CD14-positive monocyte (primary cell): Measurements from ENCODE around the gene EEPD1. TPM values are rescaled to one million over a fixed set of nuclear protein-coding genes. Genes with fewer than 3 reads are reported as not detected.

ENCODE experiments used
- DNase-seq, 3 donors: peaks; one replicate each; pipeline ENCODE4 v3.0.0-alpha.2; 2011 to 2022
- H2AFZ ChIP-seq: 2 replicates; pipeline ENCODE4 v1.6.0; 2012; ENCODE audit warnings: mild to moderate bottlenecking, low read depth, low read length, inconsistent platforms; ENCODE audit not compliant: insufficient read depth, poor library complexity, severe bottlenecking
- H3K27ac ChIP-seq, 2 donors: 1 replicate in 1 of 2; 2 replicates in 1 of 2; pipeline ENCODE4 v1.5.1; 2012 to 2013; ENCODE audit warnings: low read length in 2 of 2, control low read depth in 1 of 2, inconsistent platforms in 1 of 2, low read depth in 1 of 2, mild to moderate bottlenecking in 1 of 2
- H3K27me3 ChIP-seq, 2 donors: one replicate each; pipeline versions ENCODE4 v1.6.0 to v1.6.1; 2011 to 2013; ENCODE audit warnings: low read length in 2 of 2; ENCODE audit not compliant: control insufficient read depth in 2 of 2, insufficient read depth in 2 of 2
- H3K36me3 ChIP-seq, 2 donors: replicated peaks in 1 of 2; 1 replicate in 1 of 2; 2 replicates in 1 of 2; pipeline versions ENCODE4 v1.5.1 to v1.6.1; 2012 to 2013; ENCODE audit warnings: low read length in 2 of 2, control low read depth in 1 of 2, inconsistent platforms in 1 of 2, mild to moderate bottlenecking in 1 of 2; ENCODE audit not compliant: insufficient read depth in 2 of 2, control insufficient read depth in 1 of 2
- H3K4me1 ChIP-seq, 2 donors: 1 replicate in 1 of 2; 2 replicates in 1 of 2; pipeline versions ENCODE4 v1.5.1 to v1.6.1; 2012 to 2013; ENCODE audit warnings: low read length in 2 of 2, control low read depth in 1 of 2, inconsistent platforms in 1 of 2, mild to moderate bottlenecking in 1 of 2, moderate library complexity in 1 of 2; ENCODE audit not compliant: insufficient read depth in 2 of 2, control insufficient read depth in 1 of 2
- H3K4me2 ChIP-seq: replicated peaks from 2 replicates; pipeline ENCODE3; 2012; ENCODE audit warnings: low read length, moderate library complexity, mild to moderate bottlenecking; ENCODE audit not compliant: poor library complexity, severe bottlenecking; ENCODE audit errors: extremely low read depth
- H3K4me3 ChIP-seq, 3 experiments: fragments of 200-600 bp in 1 of 3; sonication (generic) in 1 of 3; replicated peaks in 1 of 3; 1 replicate in 2 of 3; 2 replicates in 1 of 3; pipeline ENCODE4 v1.5.1; 2011 to 2013; ENCODE audit warnings: low read length in 3 of 3, mild to moderate bottlenecking in 3 of 3, control low read depth in 2 of 3, low read depth in 2 of 3, inconsistent platforms in 1 of 3, moderate library complexity in 1 of 3
- H3K79me2 ChIP-seq: 2 replicates; pipeline ENCODE4 v1.6.0; 2012; ENCODE audit warnings: mild to moderate bottlenecking, control low read depth, inconsistent platforms, low read length, moderate library complexity; ENCODE audit not compliant: insufficient read depth
- H3K9ac ChIP-seq: 2 replicates; pipeline ENCODE4 v1.6.0; 2017; ENCODE audit warnings: low read length, mild to moderate bottlenecking; ENCODE audit not compliant: insufficient read depth, poor library complexity, severe bottlenecking
- H3K9me3 ChIP-seq, 2 donors: replicated peaks in 1 of 2; 1 replicate in 1 of 2; 2 replicates in 1 of 2; pipeline versions ENCODE4 v1.5.1 to v1.6.1; 2012 to 2013; ENCODE audit warnings: low read length in 2 of 2, control low read depth in 1 of 2; ENCODE audit not compliant: control insufficient read depth in 1 of 2, insufficient read depth in 1 of 2
- H4K20me1 ChIP-seq: 2 replicates; pipeline ENCODE4 v1.6.0; 2012; ENCODE audit warnings: mild to moderate bottlenecking, low read length, control low read depth, moderate library complexity; ENCODE audit not compliant: insufficient read depth
- H3K27ac Mint-ChIP-seq, 7 donors: one replicate each; pipeline ENCODE4 v1.8.0; 2020; ENCODE audit warnings: mild to moderate bottlenecking in 7 of 7, mixed read lengths in 7 of 7, moderate library complexity in 6 of 7, inconsistent platforms in 2 of 7
- H3K27me3 Mint-ChIP-seq, 3 donors: one replicate each; pipeline ENCODE4 v1.8.0; 2021 to 2022; ENCODE audit warnings: low read depth in 3 of 3, mild to moderate bottlenecking in 3 of 3, mixed read lengths in 3 of 3, moderate library complexity in 3 of 3, inconsistent platforms in 1 of 3
- H3K36me3 Mint-ChIP-seq, 2 donors: one replicate each; pipeline ENCODE4 v1.8.0; 2020; ENCODE audit warnings: mixed read lengths in 2 of 2, inconsistent platforms in 1 of 2, mild to moderate bottlenecking in 1 of 2
- H3K4me1 Mint-ChIP-seq: one replicate; pipeline ENCODE4 v1.8.0; 2020; ENCODE audit warnings: mild to moderate bottlenecking, mixed read lengths
- H3K4me3 Mint-ChIP-seq, 2 donors: one replicate each; pipeline ENCODE4 v1.8.0; 2020; ENCODE audit warnings: mild to moderate bottlenecking in 2 of 2, mixed read lengths in 2 of 2, moderate library complexity in 1 of 2
- H3K9me3 Mint-ChIP-seq, 7 donors: one replicate each; pipeline ENCODE4 v1.8.0; 2020 to 2022; ENCODE audit warnings: mixed read lengths in 7 of 7, mild to moderate bottlenecking in 6 of 7, moderate library complexity in 6 of 7, inconsistent platforms in 2 of 7
- WGBS: methylation state at CpG from one replicate; pipeline ENCODE4 v1.1.5; 2013; ENCODE audit warnings: missing lambda C conversion rate; ENCODE audit not compliant: insufficient coverage; 5-methylcytosine and 5-hydroxymethylcytosine counted together
- intact Hi-C, 2 donors: fragments of 100-400 bp; cut with micrococcal nuclease; formaldehyde crosslinking; loops; one replicate each; pipeline versions ENCODE4 v1.15.0 to v1.15.1; 2023
- polyA plus RNA-seq, 3 donors: library from polyadenylated mRNA; depleted of rRNA in 1 of 3; unstranded in 2 of 3; stranded (reverse) in 1 of 3; fragments of 300-500 nt in 2 of 3; fragments of >200 nt in 1 of 3; fragmentation: Illumina TruSeq in 2 of 3; gene quantifications; 1 replicate in 2 of 3; 2 replicates in 1 of 3; pipeline ENCODE4 v1.2.3, GENCODE V29; 2012 to 2021
- TF ChIP-seq, protein P1 (sequence below): fragments of 200-600 bp; IDR thresholded peaks from one replicate; pipeline ENCODE4 v1.8.0; 2022; ENCODE audit warnings: antibody characterized with exemption, mild to moderate bottlenecking

The EEPD1 gene
- polyA plus RNA-seq, 3 donors = 8.6 to 14.4 (median 12.6) TPM

DNA sequence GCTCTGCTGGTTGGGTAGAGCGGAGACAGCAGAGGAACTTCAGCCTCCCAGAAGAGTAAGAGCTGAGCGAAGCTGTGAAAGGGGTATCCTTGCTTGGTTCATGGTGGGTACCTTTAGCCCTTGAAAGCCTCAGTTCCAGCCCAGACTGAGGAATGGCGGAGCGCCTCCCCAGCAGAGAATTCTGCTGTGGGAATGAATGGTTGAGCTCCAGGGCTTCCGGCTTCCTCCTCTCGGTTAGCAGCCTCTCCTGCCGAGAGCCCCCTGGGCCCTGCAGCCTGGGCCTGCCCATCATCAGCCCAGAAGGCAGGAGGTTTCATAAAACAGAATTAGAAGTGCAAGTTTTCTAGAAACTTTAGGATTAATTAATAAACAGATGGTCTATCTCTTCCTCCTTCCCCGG is 156.7 kb downstream of the EEPD1 start:
- DNase-seq = no peak
- Histone ChIP-seq H3K36me3 (no peaks in the 10 kb centered on the region), H3K9me3 (no peaks in the 10 kb centered on the region), H3K9ac (no peak overlapping the region), H3K4me2 (no peak overlapping the region), H2AFZ (no peak overlapping the region), H3K27me3 (no peaks in the 10 kb centered on the region), H4K20me1 (no peaks in the 10 kb centered on the region), H3K4me3 (no peak overlapping the region), H3K4me1 (no peaks in the 10 kb centered on the region), H3K27ac (no peak overlapping the region), H3K79me2 (no peaks in the 10 kb centered on the region)
- peaks cover 1 to 8% (median 7%) of the 10 kb centered on the region in 3 donors for H3K27me3 Mint-ChIP-seq
- no peaks in the 10 kb centered on the region for H3K36me3 Mint-ChIP-seq
- H3K4me1 Mint-ChIP-seq = no peaks in the 10 kb centered on the region
- 95% methylated on average over 3 of the region's 8 CpGs for WGBS
- no peak overlapping the region for H3K4me3 Mint-ChIP-seq
- TF ChIP-seq, protein P1, sequence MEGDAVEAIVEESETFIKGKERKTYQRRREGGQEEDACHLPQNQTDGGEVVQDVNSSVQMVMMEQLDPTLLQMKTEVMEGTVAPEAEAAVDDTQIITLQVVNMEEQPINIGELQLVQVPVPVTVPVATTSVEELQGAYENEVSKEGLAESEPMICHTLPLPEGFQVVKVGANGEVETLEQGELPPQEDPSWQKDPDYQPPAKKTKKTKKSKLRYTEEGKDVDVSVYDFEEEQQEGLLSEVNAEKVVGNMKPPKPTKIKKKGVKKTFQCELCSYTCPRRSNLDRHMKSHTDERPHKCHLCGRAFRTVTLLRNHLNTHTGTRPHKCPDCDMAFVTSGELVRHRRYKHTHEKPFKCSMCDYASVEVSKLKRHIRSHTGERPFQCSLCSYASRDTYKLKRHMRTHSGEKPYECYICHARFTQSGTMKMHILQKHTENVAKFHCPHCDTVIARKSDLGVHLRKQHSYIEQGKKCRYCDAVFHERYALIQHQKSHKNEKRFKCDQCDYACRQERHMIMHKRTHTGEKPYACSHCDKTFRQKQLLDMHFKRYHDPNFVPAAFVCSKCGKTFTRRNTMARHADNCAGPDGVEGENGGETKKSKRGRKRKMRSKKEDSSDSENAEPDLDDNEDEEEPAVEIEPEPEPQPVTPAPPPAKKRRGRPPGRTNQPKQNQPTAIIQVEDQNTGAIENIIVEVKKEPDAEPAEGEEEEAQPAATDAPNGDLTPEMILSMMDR = no peak
- intact Hi-C loops = loop anchor here in 1 of 2 donors (5.0 kb wide), 1 partner anchor 327 kb away; no protein-coding TSS in a partner anchor
- peak overlapping the region in 1 of 7 donors; percentile 50 for H3K27ac Mint-ChIP-seq
- no peaks in the 10 kb centered on the region for H3K9me3 Mint-ChIP-seq

GRCh38 chr7:36310897-36311296 is 157.8 kb downstream of the EEPD1 start:
- Mint-ChIP-seq H3K4me1 (peaks cover 3% of the 10 kb centered on the region), H3K36me3 (no peaks in the 10 kb centered on the region), H3K4me3 (no peak overlapping the region), H3K9me3 (no peaks in the 10 kb centered on the region), H3K27ac (no peak overlapping the region), H3K27me3 (peaks cover 1 to 6% (median 5%) of the 10 kb centered on the region in 3 donors)
- Histone ChIP-seq H3K36me3 (no peaks in the 10 kb centered on the region), H3K9ac (no peak overlapping the region), H3K27me3 (no peaks in the 10 kb centered on the region), H3K9me3 (no peaks in the 10 kb centered on the region), H3K79me2 (no peaks in the 10 kb centered on the region), H2AFZ (no peak overlapping the region), H3K4me2 (no peak overlapping the region), H3K4me1 (no peaks in the 10 kb centered on the region), H3K27ac (no peak overlapping the region), H3K4me3 (no peak overlapping the region), H4K20me1 (no peaks in the 10 kb centered on the region)
- DNase-seq = no peak
- intact Hi-C loops = no loop called here
- WGBS = 97% methylated on average over 6 of the region's 8 CpGs
- TF ChIP-seq, protein P1 = no peak
